SU-DHL-6 (cell line): ENCODE measurements around the gene TBCK.

Experiments
- H2AFZ ChIP-seq: fragments of 200-600 bp; sonication (generic); 2 replicates; pipeline ENCODE4 v1.6.1; 2014; ENCODE audit warnings: low read depth, mild to moderate bottlenecking, moderate library complexity, mixed read lengths, antibody characterized with exemption, low read length; ENCODE audit not compliant: severe bottlenecking
- H3F3A ChIP-seq: fragments of 200-600 bp; shearing (Covaris generic); 2 replicates; pipeline ENCODE4 v1.6.0; 2016; ENCODE audit warnings: antibody characterized with exemption, mild to moderate bottlenecking; ENCODE audit not compliant: insufficient read depth
- H3K27ac ChIP-seq: fragments of 200-600 bp; sonication (generic); 2 replicates; pipeline ENCODE4 v1.5.1; 2016; ENCODE audit warnings: low read depth, mild to moderate bottlenecking, low read length, moderate library complexity, mixed read lengths
- H3K27me3 ChIP-seq: fragments of 200-600 bp; sonication (generic), shearing (Covaris generic); 2 replicates; pipeline ENCODE4 v1.6.0; 2014; ENCODE audit warnings: mild to moderate bottlenecking, low read length
- H3K36me3 ChIP-seq: fragments of 200-600 bp; sonication (generic); 2 replicates; pipeline ENCODE4 v1.6.1; 2014; ENCODE audit warnings: mild to moderate bottlenecking, low read length, mixed read lengths
- H3K4me2 ChIP-seq: fragments of 300-600, 200-600 bp; shearing (Covaris generic), sonication (generic); 2 replicates; pipeline ENCODE4 v1.6.0; 2014; ENCODE audit warnings: low read length, low read depth, mild to moderate bottlenecking; ENCODE audit not compliant: poor library complexity, severe bottlenecking
- H3K4me3 ChIP-seq: fragments of 200-600 bp; sonication (generic); 2 replicates; pipeline ENCODE4 v1.5.1; 2014; ENCODE audit warnings: antibody characterized with exemption, low read length, mild to moderate bottlenecking, mixed read lengths; ENCODE audit not compliant: insufficient read depth, poor library complexity, severe bottlenecking
- H3K79me2 ChIP-seq: fragments of 200-600 bp; sonication (generic); 2 replicates; pipeline ENCODE4 v1.6.1; 2014; ENCODE audit warnings: mild to moderate bottlenecking, low read length, moderate library complexity; ENCODE audit not compliant: insufficient read depth
- H3K9ac ChIP-seq: fragments of 200-600 bp; sonication (generic); 2 replicates; pipeline ENCODE4 v1.7.0; 2014; ENCODE audit warnings: mild to moderate bottlenecking, low read length
- H3K9me2 ChIP-seq: fragments of 200-600 bp; sonication (generic); replicated peaks from 2 replicates; pipeline ENCODE4 v1.6.1; 2014; ENCODE audit warnings: low read length; ENCODE audit not compliant: insufficient read depth
- H3K9me3 ChIP-seq: fragments of 200-600 bp; sonication (generic); 2 replicates; pipeline ENCODE4 v1.6.1; 2014; ENCODE audit warnings: low read length, mixed read lengths; ENCODE audit not compliant: insufficient read depth
- H4K20me1 ChIP-seq: fragments of 200-600 bp; sonication (generic); 2 replicates; pipeline ENCODE4 v1.6.1; 2014; ENCODE audit warnings: low read depth, mild to moderate bottlenecking, antibody characterized with exemption, low read length, moderate library complexity, mixed read lengths
- CTCF ChIP-seq: fragments of 200-600 bp; sonication (generic); IDR thresholded peaks from one replicate; pipeline ENCODE4 v1.5.1; 2017; ENCODE audit warnings: antibody characterized with exemption, mild to moderate bottlenecking, low read length, moderate library complexity; ENCODE audit not compliant: insufficient read depth, poor library complexity, severe bottlenecking
- EZH2phosphoT487 ChIP-seq: fragments of 200-600 bp; sonication (generic), shearing (Covaris generic); conservative IDR thresholded peaks from 2 replicates; pipeline ENCODE4 v1.6.1; 2018; ENCODE audit warnings: mild to moderate bottlenecking, antibody characterized with exemption, low read length, moderate library complexity, mixed read lengths

The TBCK gene

GRCh38 chr4:106299977-106300376, 16.0 kb downstream of the TBCK start:
- Histone ChIP-seq H3K79me2 (no peaks in the 10 kb centered on the region), H3K9me2 (no peaks in the 10 kb centered on the region), H3K36me3 (no peaks in the 10 kb centered on the region), H3K4me2 (no peak overlapping the region), H3K27ac (no peak overlapping the region), H3K4me3 (no peak overlapping the region), H4K20me1 (no peaks in the 10 kb centered on the region), H3K27me3 (no peaks in the 10 kb centered on the region), H3K9ac (no peak overlapping the region), H3F3A (no peaks in the 10 kb centered on the region), H3K9me3 (no peaks in the 10 kb centered on the region), H2AFZ (no peak overlapping the region)
- no peak for TF ChIP-seq CTCF
- no peak for TF ChIP-seq EZH2phosphoT487

DNA sequence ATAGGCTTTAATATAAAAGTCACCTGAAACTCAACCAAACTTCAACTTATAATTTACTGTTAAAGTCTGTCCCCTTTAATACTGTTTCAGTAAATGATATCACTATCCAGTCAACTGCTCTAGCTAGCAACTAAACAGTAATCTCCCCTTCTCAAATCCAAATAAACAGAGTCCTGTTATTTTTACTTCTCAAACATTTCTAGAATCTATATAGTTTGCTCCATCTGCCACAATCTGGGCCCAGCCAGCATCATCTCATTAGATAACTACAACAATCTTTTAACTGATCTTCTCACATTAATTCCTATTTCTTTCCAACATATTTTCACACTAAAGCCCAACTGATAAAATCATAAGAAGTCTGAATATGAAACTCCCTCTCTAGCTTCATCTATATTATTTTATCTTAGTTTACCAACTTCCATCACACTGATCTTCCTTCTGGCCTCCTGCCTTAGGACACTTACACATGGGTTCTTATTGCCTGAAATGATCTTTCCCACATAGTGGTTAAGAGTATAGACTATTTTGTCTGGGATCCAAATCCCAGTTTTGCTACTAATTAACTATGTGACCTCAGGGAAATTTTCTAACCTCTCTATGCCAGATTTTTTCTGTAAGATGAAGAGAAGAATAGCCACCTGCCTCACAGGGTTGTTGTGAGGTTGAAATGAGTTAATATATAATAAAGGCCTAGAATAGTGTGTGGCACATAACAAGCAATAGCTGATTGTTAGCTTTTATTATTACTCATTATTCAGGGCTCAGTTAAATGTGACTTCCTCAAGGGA, 18.6 kb downstream of the TBCK start:
- Histone ChIP-seq H3K36me3 (no peaks in the 10 kb centered on the region), H3K79me2 (no peaks in the 10 kb centered on the region), H3K27me3 (no peaks in the 10 kb centered on the region), H3K9ac (no peak overlapping the region), H3K27ac (no peak overlapping the region), H3K4me2 (no peak overlapping the region), H2AFZ (no peak overlapping the region), H3K9me2 (no peaks in the 10 kb centered on the region), H3K9me3 (no peaks in the 10 kb centered on the region), H3F3A (no peaks in the 10 kb centered on the region), H3K4me3 (no peak overlapping the region), H4K20me1 (no peaks in the 10 kb centered on the region)
- TF ChIP-seq EZH2phosphoT487 (no peak), CTCF (no peak)

DNA sequence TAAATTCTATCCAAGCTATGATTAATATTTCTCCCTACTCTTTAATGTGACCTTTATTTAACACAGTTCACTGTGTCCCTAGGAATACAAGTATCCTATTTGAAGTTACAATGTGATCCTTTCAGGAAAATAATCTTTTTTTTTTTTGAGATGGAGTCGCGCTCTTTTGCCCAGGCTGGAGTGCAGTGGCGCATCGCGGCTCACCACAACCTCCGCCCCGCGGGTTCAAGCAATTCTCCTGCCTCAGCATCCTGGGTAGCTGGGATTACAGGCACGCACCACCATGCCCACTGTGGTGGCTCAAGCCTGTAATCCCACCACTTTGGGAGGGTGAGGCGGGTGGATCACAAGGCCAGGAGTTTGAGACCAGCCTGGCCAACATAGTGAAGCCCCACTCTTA, 21.9 kb downstream of the TBCK start:
- Histone ChIP-seq H3K9me3 (no peaks in the 10 kb centered on the region), H3K79me2 (no peaks in the 10 kb centered on the region), H3K36me3 (no peaks in the 10 kb centered on the region), H3K27me3 (no peaks in the 10 kb centered on the region), H3K4me3 (no peak overlapping the region), H2AFZ (no peak overlapping the region), H3K27ac (no peak overlapping the region), H3K9me2 (no peaks in the 10 kb centered on the region), H3K4me2 (no peak overlapping the region), H4K20me1 (no peaks in the 10 kb centered on the region), H3K9ac (no peak overlapping the region), H3F3A (no peaks in the 10 kb centered on the region)
- TF ChIP-seq EZH2phosphoT487: no peak
- no peak for TF ChIP-seq CTCF
